Fibroblast of the aortic adventitia (primary cell): ENCODE data around the gene NPW. TPM values are rescaled to one million over a fixed set of nuclear protein-coding genes. Genes with fewer than 3 reads are reported as not detected.

Experiments used
- DNase-seq: peaks from one replicate; pipeline ENCODE4 v3.0.0-alpha.2; 2010; ENCODE audit warnings: low read depth
- H3K4me3 ChIP-seq: 2 replicates; pipeline ENCODE4 v1.5.1; 2011; ENCODE audit warnings: low read depth, mild to moderate bottlenecking, control low read depth, low read length, moderate library complexity
- CTCF ChIP-seq: IDR thresholded peaks from 2 replicates; pipeline ENCODE4 v1.5.1; 2011; ENCODE audit warnings: mild to moderate bottlenecking, low read length, control low read depth, inconsistent platforms; ENCODE audit not compliant: insufficient read depth
- total RNA-seq: library from RNA; depleted of rRNA; stranded (reverse); fragments of >200 nt; gene quantifications from 2 replicates; pipeline ENCODE4 v1.2.3, GENCODE V29; 2012; ENCODE audit warnings: low replicate concordance

Gene NPW
- total RNA-seq, 1 donor = 0.45 TPM

GRCh38 chr16:1998852-1999801 is 20.5 kb upstream of the NPW start:
- TF ChIP-seq CTCF = no peak
- no peak for DNase-seq

GRCh38 chr16:1999866-2000514 is 19.6 kb upstream of the NPW start:
- H3K4me3 ChIP-seq = no peak overlapping the region
- TF ChIP-seq CTCF = no peak
- no peak for DNase-seq

More at GRCh38 chr16:1998852-1999801, 20.5 kb upstream of the NPW start:
- H3K4me3 ChIP-seq = no peak overlapping the region

- no peak overlapping the region for H3K4me3 ChIP-seq
- TF ChIP-seq CTCF = no peak
- no peak for DNase-seq
Observed at GRCh38 chr16:2001035-2001434, 18.6 kb upstream of the NPW start.

- no peak for DNase-seq
- H3K4me3 ChIP-seq = no peak overlapping the region
- no peak for TF ChIP-seq CTCF
Observed at GRCh38 chr16:2001456-2002355, 17.9 kb upstream of the NPW start.

- TF ChIP-seq CTCF = no peak
- DNase-seq = no peak
- H3K4me3 ChIP-seq = no peak overlapping the region
Observed at GRCh38 chr16:2002406-2003230, 17.0 kb upstream of the NPW start.
